PC-9 (cell line): ENCODE results near the gene FAM174C.

ENCODE experiments used
- EZH2 ChIP-seq: fragments of 200-600 bp; sonication (generic); IDR thresholded peaks from 2 replicates; pipeline ENCODE4 v1.8.0; 2017; ENCODE audit warnings: antibody characterized with exemption, low read depth
- TF ChIP-seq, protein P1 (sequence below): fragments of 200-600 bp; sonication (generic); conservative IDR thresholded peaks from 2 replicates; pipeline ENCODE4 v1.6.1; 2017; ENCODE audit warnings: mixed run types, antibody characterized with exemption, mild to moderate bottlenecking, moderate library complexity

DNA sequence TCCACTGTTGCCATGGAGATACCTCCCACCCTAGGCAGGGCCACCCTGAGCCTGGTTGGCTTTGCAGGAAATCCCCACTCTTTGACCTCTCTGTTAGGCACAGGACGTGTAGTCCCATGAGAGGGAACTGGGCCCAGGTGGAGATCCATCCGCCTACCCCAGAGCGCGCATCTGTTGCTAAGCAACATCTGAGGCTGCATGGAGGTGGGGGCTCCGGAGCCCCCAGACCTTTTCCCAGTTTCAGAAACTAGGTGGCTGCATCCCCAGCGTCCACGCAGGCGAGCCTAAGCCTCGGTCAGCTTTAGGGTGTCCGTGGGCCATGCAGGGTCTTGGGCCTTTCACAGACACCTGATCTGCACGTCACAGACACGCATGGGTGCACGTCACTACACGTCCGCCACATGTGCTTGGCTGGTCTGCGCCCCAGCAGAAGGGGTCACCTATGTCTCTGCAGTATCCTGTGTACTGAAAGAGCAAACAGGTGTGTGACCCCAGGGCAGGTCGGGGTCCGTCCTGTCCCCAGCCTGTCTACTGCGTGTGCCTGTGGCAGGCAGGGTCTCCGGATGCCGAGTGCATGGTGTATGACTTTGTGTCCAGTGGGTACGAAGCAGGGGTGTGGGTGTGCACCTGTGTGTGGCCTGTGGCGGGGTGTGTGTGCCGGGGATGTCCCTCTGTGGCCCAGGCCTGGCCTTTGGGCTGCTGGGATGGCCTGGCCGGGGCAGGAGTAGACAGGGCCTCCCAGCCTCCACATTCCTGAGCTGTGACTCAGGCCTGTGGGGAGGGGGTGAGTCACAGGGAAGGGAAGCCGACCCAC, 10.3 kb upstream of the FAM174C start:
- TF ChIP-seq, protein P1, sequence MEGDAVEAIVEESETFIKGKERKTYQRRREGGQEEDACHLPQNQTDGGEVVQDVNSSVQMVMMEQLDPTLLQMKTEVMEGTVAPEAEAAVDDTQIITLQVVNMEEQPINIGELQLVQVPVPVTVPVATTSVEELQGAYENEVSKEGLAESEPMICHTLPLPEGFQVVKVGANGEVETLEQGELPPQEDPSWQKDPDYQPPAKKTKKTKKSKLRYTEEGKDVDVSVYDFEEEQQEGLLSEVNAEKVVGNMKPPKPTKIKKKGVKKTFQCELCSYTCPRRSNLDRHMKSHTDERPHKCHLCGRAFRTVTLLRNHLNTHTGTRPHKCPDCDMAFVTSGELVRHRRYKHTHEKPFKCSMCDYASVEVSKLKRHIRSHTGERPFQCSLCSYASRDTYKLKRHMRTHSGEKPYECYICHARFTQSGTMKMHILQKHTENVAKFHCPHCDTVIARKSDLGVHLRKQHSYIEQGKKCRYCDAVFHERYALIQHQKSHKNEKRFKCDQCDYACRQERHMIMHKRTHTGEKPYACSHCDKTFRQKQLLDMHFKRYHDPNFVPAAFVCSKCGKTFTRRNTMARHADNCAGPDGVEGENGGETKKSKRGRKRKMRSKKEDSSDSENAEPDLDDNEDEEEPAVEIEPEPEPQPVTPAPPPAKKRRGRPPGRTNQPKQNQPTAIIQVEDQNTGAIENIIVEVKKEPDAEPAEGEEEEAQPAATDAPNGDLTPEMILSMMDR: no peak
- TF ChIP-seq EZH2: no peak
